ENCODE measurements around the gene VPS13D.

- TF ChIP-seq CTCF (IDR thresholded peaks at IDR 0.05) (no peak), POLR2A (IDR thresholded peaks at IDR 0.05) (no peak)
These were observed 310.9 kb downstream of the VPS13D start for GRCh38 chr1:12540580-12541273.

Data from Peyer's patch (tissue), 4 donors.